Renal pelvis (tissue), 12 donors: Measurements from ENCODE around the gene CYSTM1. TPM values are rescaled to one million over a fixed set of nuclear protein-coding genes. Genes with fewer than 3 reads are reported as not detected.
A peak's percentile ranks its signal among the peaks of the same experiment; 100 is the strongest.

Source experiments
- DNase-seq: peaks from one replicate; pipeline ENCODE4 v3.0.0-alpha.2; 2013
- long read RNA-seq, 16 experiments: transcript quantifications; one replicate each; lab custom pipeline, GENCODE V29; 2026
- polyA plus RNA-seq, 3 donors: library from polyadenylated mRNA; unstranded; fragments of 120-200 nt; gene quantifications; one replicate each; pipeline ENCODE4 v1.2.1, GENCODE V29; 2013; ENCODE audit not compliant: insufficient read length in 3 of 3

The CYSTM1 gene
- polyA plus RNA-seq, result 10 to 100 TPM; 68.2 to 72.4 (median 72.0) TPM
- long read RNA-seq, donor 1, transcript CYSTM1-201 (3 exons, 1,336 nt), result major isoform, 78 of 245 reads
- long read RNA-seq, donor 1, partial matches to known transcripts, result 84 of 245 reads
- long read RNA-seq, donor 1, other reads (novel, unspliced or antisense), result 83 of 245 reads
- long read RNA-seq, donor 2, transcript CYSTM1-201 (3 exons, 1,336 nt), result major isoform, 73 of 73 reads
- long read RNA-seq, donor 2, partial matches to known transcripts, result 0 of 73 reads
- long read RNA-seq, donor 2, other reads (novel, unspliced or antisense), result 0 of 73 reads
- long read RNA-seq, donor 3, transcript CYSTM1-201 (3 exons, 1,336 nt), result major isoform, 71 of 71 reads
- long read RNA-seq, donor 3, partial matches to known transcripts, result 0 of 71 reads
- long read RNA-seq, donor 3, other reads (novel, unspliced or antisense), result 0 of 71 reads
- long read RNA-seq, donor 4, transcript CYSTM1-201 (3 exons, 1,336 nt), result major isoform, 99 of 134 reads
- long read RNA-seq, donor 4, partial matches to known transcripts, result 34 of 134 reads
- long read RNA-seq, donor 4, other reads (novel, unspliced or antisense), result 0 of 134 reads
- long read RNA-seq, donor 5, transcript CYSTM1-201 (3 exons, 1,336 nt), result major isoform, 37 of 117 reads
- long read RNA-seq, donor 5, partial matches to known transcripts, result 44 of 117 reads
- long read RNA-seq, donor 5, other reads (novel, unspliced or antisense), result 35 of 117 reads
- long read RNA-seq, donor 6, transcript CYSTM1-201 (3 exons, 1,336 nt), result major isoform, 77 of 183 reads
- long read RNA-seq, donor 6, partial matches to known transcripts, result 96 of 183 reads
- long read RNA-seq, donor 6, other reads (novel, unspliced or antisense), result 10 of 183 reads
- long read RNA-seq, donor 7, transcript CYSTM1-201 (3 exons, 1,336 nt), result major isoform, 85 of 132 reads
- long read RNA-seq, donor 7, partial matches to known transcripts, result 45 of 132 reads
- long read RNA-seq, donor 7, other reads (novel, unspliced or antisense), result 0 of 132 reads
- long read RNA-seq, donor 8, transcript CYSTM1-201 (3 exons, 1,336 nt), result major isoform, 13 of 13 reads
- long read RNA-seq, donor 8, partial matches to known transcripts, result 0 of 13 reads
- long read RNA-seq, donor 8, other reads (novel, unspliced or antisense), result 0 of 13 reads
- long read RNA-seq, donor 9, transcript CYSTM1-201 (3 exons, 1,336 nt), result major isoform, 96 of 268 reads
- long read RNA-seq, donor 9, partial matches to known transcripts, result 78 of 268 reads
- long read RNA-seq, donor 9, other reads (novel, unspliced or antisense), result 92 of 268 reads
- long read RNA-seq, donor 10, transcript CYSTM1-201 (3 exons, 1,336 nt), result major isoform, 72 of 93 reads
- long read RNA-seq, donor 10, partial matches to known transcripts, result 20 of 93 reads
- long read RNA-seq, donor 10, other reads (novel, unspliced or antisense), result 0 of 93 reads
- long read RNA-seq, donor 11, transcript CYSTM1-201 (3 exons, 1,336 nt), result major isoform, 56 of 89 reads
- long read RNA-seq, donor 11, partial matches to known transcripts, result 32 of 89 reads
- long read RNA-seq, donor 11, other reads (novel, unspliced or antisense), result 0 of 89 reads
- long read RNA-seq, donor 12, transcript CYSTM1-201 (3 exons, 1,336 nt), result major isoform, 85 of 130 reads
- long read RNA-seq, donor 12, partial matches to known transcripts, result 38 of 130 reads
- long read RNA-seq, donor 12, other reads (novel, unspliced or antisense), result 5 of 130 reads
- long read RNA-seq, donor 13, transcript CYSTM1-201 (3 exons, 1,336 nt), result major isoform, 60 of 78 reads
- long read RNA-seq, donor 13, partial matches to known transcripts, result 18 of 78 reads
- long read RNA-seq, donor 13, other reads (novel, unspliced or antisense), result 0 of 78 reads
- long read RNA-seq, donor 14, transcript CYSTM1-201 (3 exons, 1,336 nt), result major isoform, 109 of 310 reads
- long read RNA-seq, donor 14, partial matches to known transcripts, result 117 of 310 reads
- long read RNA-seq, donor 14, other reads (novel, unspliced or antisense), result 82 of 310 reads
- long read RNA-seq, donor 15, transcript CYSTM1-201 (3 exons, 1,336 nt), result major isoform, 224 of 372 reads
- long read RNA-seq, donor 15, partial matches to known transcripts, result 133 of 372 reads
- long read RNA-seq, donor 15, other reads (novel, unspliced or antisense), result 12 of 372 reads
- long read RNA-seq, donor 16, transcript CYSTM1-201 (3 exons, 1,336 nt), result major isoform, 107 of 265 reads
- long read RNA-seq, donor 16, partial matches to known transcripts, result 85 of 265 reads
- long read RNA-seq, donor 16, other reads (novel, unspliced or antisense), result 70 of 265 reads

DNA sequence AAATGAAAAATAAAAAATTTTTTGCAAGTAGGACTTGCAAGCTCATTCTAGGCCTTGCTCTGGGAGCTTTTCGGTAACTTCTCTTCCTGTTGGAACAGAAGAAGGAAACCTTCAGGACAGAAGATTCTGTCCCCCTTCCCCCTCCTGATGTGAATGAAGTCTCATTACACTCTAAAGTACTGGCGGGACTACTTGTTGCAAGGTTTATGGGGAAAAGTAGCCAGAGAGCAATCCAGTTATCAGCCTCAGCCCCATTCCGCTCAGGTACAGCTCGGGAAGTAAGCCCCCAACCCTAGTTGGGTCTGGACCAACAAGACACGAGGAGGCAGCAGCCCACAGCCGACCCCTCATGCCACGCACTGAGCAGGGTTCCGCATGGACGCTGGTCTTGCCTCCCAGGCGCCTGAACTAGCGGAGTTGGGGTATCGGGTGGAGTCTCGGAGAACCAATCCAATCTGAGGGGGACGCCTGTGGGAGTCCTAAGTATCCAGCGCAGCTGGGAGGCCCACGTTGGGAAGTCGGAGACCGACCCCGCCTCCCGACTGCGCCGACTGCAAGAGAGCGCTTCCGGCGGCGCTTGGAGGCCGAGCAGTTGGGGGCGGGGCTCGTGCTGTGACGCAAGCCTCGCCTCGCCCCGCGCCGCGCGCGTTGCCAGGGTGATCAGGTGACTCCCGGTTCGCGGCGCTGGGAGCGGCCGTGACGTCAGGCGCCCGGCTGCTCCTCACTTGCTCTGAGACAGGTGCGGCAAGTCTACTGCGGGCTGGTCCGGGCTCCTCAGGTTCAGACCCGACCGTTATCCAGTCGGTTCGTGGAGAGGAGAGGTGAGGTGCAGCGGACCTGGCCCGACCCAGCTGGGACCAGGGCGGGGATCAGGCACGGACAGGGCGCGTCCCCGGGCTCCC, at the start of gene CYSTM1:
Gene CYSTM1 (plus strand): TSS at position 724 of the 902 bp plus-strand sequence. CDS start 19,278 bp downstream, outside the sequence.
- DNase-seq, result peak; percentile 97

DNA sequence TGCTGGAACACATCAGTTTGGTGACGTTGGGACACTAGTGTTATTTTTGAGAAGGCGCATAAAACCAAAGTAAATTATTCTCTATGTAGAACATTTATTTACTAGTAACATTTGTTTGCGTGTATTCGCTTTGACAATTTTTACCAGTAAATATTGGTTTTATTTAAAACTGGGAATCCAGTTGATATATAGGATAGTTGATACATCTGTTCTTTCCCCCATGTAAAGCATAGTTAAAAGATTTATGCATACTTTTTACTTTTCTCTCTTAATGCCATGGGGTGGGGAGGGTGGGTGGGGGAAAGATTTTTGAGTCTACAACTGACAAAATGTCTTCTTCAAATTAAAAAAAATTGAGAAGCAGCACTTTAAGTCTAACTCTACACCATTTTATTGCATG, 49.4 kb upstream of the CYSTM1 start, which contains the start of gene IGIP:
Gene IGIP (plus strand): TSS at position 301 of the 400 bp plus-strand sequence. CDS start 2,540 bp downstream, outside the sequence.
- no peak for DNase-seq

- DNase-seq, result no peak
These were observed 48.5 kb upstream of the CYSTM1 start for GRCh38 chr5:140126315-140127012.

GRCh38 chr5:140128376-140128775, 46.6 kb upstream of the CYSTM1 start:
- DNase-seq, result no peak

DNA sequence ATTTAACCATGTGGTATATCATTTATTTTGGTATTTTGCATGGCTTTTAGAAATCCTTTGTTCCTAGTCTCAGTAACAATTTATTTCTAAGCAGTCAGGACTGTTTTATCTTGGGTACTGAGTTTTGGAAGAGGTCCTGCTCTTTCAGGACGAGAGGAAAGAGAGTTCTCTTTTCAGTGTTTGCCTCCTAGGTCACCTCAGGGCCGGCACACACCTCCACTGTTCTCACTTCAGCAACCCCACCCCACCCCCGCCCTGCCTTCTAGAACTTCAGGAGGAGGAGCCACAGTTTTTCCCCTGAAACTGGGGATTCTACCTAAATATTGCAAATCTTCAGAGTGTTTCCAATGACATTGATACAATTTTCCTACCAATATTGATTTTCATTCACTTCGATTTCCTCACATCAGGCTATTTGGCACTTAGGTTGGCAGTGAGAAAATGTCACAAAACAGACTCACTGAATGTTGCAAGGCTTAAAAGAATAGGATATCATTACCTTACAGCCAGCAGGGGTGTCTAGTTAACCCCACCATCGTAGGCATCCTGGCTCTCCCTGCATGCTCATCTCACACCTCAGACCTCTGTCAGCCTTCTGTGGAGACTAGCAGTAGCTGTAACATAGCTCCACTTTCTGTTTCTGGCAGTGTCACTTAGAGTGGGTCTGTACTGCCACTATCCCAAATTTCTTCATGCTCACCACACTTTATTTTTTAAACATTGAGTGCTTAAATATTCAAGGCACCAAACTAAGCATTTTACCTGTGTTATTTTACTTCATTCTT, 43.8 kb upstream of the CYSTM1 start:
- DNase-seq, result no peak

- DNase-seq, result no peak
These were observed 43.0 kb upstream of the CYSTM1 start for GRCh38 chr5:140131967-140132409.

DNA sequence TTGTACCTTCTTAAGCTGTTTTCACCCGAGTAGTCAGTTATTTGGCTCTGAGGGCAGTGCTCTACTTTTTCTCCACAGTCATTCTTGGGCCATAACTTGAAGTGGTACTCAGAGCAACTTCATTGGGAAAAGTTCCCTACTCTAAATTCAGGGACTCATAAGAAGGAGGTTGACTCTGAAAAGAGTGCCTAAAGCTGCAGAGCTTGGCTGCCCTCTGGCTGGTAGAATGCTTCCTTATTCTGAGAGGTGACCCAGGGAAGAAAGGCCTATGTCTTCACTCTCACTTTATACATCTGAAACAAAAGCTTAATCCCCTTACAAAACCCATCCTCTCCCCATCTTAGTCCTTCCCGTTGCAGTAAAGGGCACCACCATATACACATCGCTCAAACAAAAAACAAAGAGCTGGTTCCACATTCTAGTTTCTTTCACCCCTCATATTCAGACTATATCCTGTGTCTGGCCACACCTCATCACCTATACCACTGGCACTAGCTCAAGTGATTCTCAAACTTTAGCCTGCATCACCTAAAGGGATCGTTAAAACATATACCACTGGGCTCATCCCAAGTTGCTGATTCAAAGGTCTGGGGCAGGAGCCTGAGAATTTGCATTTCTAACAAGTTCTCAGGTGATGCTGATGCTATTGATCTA, 41.3 kb upstream of the CYSTM1 start:
- no peak for DNase-seq

GRCh38 chr5:140134277-140134935, 40.6 kb upstream of the CYSTM1 start:
- no peak for DNase-seq

GRCh38 chr5:140135127-140135526, 39.9 kb upstream of the CYSTM1 start:
- DNase-seq, result no peak

DNA sequence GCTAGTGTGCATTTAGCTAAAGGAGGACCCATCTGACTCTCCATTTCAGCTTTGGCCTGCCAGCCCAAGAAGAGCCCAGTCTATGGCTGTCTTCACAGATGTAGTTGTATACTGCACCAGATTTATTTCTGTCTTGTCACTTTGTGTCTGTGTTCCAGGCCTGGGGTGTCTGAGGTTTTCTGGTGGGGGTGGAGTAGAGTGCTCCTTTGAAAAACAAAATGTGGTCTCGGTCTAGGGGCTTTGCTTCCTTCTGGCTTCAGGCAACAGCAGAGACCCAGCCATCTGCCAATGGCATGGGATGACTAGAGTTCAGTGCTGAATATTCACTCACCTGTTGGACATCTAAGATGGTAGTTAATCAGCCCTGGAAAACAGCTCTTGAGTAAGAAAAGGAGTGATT, 38.4 kb upstream of the CYSTM1 start:
- DNase-seq, result no peak

DNA sequence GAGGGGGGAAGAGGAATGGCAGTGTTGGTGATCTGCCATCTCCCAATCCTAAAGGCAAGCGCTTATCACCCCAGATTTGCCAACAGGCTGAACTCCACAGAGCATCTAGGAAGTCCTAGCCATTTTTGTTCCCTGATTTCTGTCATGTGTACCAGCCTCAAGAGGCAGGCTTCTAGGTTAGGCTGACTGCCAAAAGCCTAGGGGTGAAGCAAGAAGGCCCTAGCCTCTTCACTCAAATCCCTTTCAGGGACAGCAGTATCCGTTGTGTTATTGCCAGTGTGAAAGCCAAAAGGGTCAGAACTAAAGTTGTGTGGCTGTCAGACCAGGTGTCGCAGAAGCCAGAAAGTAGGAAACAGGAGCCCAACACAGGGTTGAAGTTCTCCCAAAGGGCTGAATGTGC, 34.6 kb upstream of the CYSTM1 start:
- no peak for DNase-seq

DNA sequence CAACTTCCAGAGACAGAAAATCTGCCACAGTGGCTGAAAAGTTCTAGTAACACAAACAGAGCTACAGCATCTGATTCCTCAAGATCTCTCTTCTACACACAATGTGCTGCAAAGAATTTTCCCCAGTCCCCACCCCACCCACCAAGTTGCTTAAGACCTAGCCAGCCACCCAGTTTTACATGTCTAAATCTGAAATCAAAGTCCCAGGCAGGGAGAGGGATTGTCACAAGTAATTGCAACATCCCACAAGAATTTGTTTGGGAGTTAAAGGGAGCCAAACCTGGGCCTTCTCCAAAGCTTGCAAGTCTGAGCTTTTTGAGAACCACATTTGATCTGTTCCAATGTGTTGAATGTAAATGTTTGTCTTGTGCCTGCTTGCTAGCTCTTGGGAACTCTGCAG, 33.7 kb upstream of the CYSTM1 start:
- no peak for DNase-seq

- no peak for DNase-seq
These were observed 32.7 kb upstream of the CYSTM1 start for GRCh38 chr5:140142246-140142645.

- no peak for DNase-seq
These were observed 32.1 kb upstream of the CYSTM1 start for GRCh38 chr5:140142856-140143255.

GRCh38 chr5:140143521-140144258, 31.3 kb upstream of the CYSTM1 start:
- DNase-seq, result no peak
